ENCODE data around the gene NAA38.
A peak's percentile ranks its signal among the peaks of the same experiment; 100 is the strongest.

Gene NAA38

GRCh38 chr17:7846063-7846735 is 11.2 kb downstream of the NAA38 start:
- DNase-seq = no peak
- intact Hi-C loops (cut with DNase I) = no loop called here

GRCh38 chr17:7845359-7846062 is 11.8 kb downstream of the NAA38 start:
- intact Hi-C loops (cut with DNase I) = no loop called here
- DNase-seq = no peak

- peak; percentile 87 to 98 (median 94) for DNase-seq
- intact Hi-C loops (cut with DNase I) = no loop called here
Observed at GRCh38 chr17:7844292-7845154, 12.8 kb downstream of the NAA38 start.

GRCh38 chr17:7843536-7844291 is 13.6 kb downstream of the NAA38 start:
- intact Hi-C loops (cut with DNase I) = no loop called here
- DNase-seq = peak; percentile 42 to 89 (median 74)

GRCh38 chr17:7843257-7843535 is 14.2 kb downstream of the NAA38 start:
- intact Hi-C loops (cut with DNase I) = no loop called here
- no peak for DNase-seq

- intact Hi-C loops (cut with DNase I) = no loop called here
- DNase-seq = peak in 40 of 42 donors; percentile 33 to 89 (median 64)
Observed at GRCh38 chr17:7842380-7843256, 14.7 kb downstream of the NAA38 start.

- intact Hi-C loops (cut with DNase I) = no loop called here
- peak; percentile 80 to 98 (median 92) for DNase-seq
Observed at GRCh38 chr17:7841915-7842379, 15.4 kb downstream of the NAA38 start.

GRCh38 chr17:7841396-7841914 is 15.9 kb downstream of the NAA38 start:
- intact Hi-C loops (cut with DNase I) = no loop called here
- peak; percentile 76 to 97 (median 86) for DNase-seq

GRCh38 chr17:7840875-7841274 is 16.5 kb downstream of the NAA38 start:
- DNase-seq = no peak
- intact Hi-C loops (cut with DNase I) = no loop called here

GRCh38 chr17:7840441-7840840 is 16.9 kb downstream of the NAA38 start:
- intact Hi-C loops (cut with DNase I) = no loop called here
- DNase-seq = no peak

GRCh38 chr17:7839876-7840261 is 17.5 kb downstream of the NAA38 start:
- DNase-seq = no peak
- intact Hi-C loops (cut with DNase I) = loop anchor here (5.0 kb wide), 1 partner anchor 47 kb away; the partner anchor contains the start of gene CHD3

- intact Hi-C loops (cut with DNase I) = loop anchor here (5.0 kb wide), 1 partner anchor 48 kb away; the partner anchor contains the start of gene CHD3
- peak in 1 of 42 donors; percentile 6 for DNase-seq
Observed at GRCh38 chr17:7839190-7839875, 18.0 kb downstream of the NAA38 start.

- DNase-seq = peak in 22 of 42 donors; percentile 31 to 79 (median 56)
- intact Hi-C loops (cut with DNase I) = loop anchor here (5.0 kb wide), 1 partner anchor 49 kb away; the partner anchor contains the start of gene CHD3
Observed at GRCh38 chr17:7838090-7839075, 19.0 kb downstream of the NAA38 start.

GRCh38 chr17:7837408-7838088 is 19.8 kb downstream of the NAA38 start:
- intact Hi-C loops (cut with DNase I) = loop anchor here (5.0 kb wide), 1 partner anchor 50 kb away; the partner anchor contains the start of gene CHD3
- DNase-seq = no peak

All from head of caudate nucleus (tissue), 42 donors.